ENCODE data around the gene B4GALT4. TPM values are rescaled to one million over a fixed set of nuclear protein-coding genes. Genes with fewer than 3 reads are reported as not detected.

B4GALT4 gene
- total and polyA plus RNA-seq, 2 of the 8 experiments (the other 6 are each of a cell fraction or from before 2014, with no cell fraction given), result 14.6 to 44.7 TPM

GRCh38 chr3:119206611-119207511, 33.8 kb downstream of the B4GALT4 start (continued):
- TF ChIP-seq, protein P1, sequence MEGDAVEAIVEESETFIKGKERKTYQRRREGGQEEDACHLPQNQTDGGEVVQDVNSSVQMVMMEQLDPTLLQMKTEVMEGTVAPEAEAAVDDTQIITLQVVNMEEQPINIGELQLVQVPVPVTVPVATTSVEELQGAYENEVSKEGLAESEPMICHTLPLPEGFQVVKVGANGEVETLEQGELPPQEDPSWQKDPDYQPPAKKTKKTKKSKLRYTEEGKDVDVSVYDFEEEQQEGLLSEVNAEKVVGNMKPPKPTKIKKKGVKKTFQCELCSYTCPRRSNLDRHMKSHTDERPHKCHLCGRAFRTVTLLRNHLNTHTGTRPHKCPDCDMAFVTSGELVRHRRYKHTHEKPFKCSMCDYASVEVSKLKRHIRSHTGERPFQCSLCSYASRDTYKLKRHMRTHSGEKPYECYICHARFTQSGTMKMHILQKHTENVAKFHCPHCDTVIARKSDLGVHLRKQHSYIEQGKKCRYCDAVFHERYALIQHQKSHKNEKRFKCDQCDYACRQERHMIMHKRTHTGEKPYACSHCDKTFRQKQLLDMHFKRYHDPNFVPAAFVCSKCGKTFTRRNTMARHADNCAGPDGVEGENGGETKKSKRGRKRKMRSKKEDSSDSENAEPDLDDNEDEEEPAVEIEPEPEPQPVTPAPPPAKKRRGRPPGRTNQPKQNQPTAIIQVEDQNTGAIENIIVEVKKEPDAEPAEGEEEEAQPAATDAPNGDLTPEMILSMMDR (IDR thresholded peaks at IDR 0.05; ENCODE audit: control extremely low read depth in 1 of 3, insufficient read depth in 1 of 3, low read depth in 1 of 3, low read length in 3 of 3), result peak in 2 of 3 experiments; percentile 12 to 24; a peak in 2 of 4 replicates
